HepG2 (cell line): ENCODE data around the gene UGT1A8. TPM values are rescaled to one million over a fixed set of nuclear protein-coding genes. Genes with fewer than 3 reads are reported as not detected.

Experiments
- AKAP8 ChIP-seq: sonication (generic); formaldehyde crosslinking; IDR thresholded peaks from 2 replicates; pipeline ENCODE4 v1.5.1; 2020; ENCODE audit warnings: mild to moderate bottlenecking, missing genetic modification reagents
- BATF2 ChIP-seq: sonication (generic); formaldehyde crosslinking; IDR thresholded peaks from 2 replicates; pipeline ENCODE4 v1.8.0; 2022; ENCODE audit warnings: mild to moderate bottlenecking, missing genetic modification reagents, moderate library complexity
- FOXO1 ChIP-seq: sonication (generic); formaldehyde crosslinking; IDR thresholded peaks from 2 replicates; pipeline ENCODE4 v1.4.0; 2020; ENCODE audit warnings: missing genetic modification reagents
- GATA4 ChIP-seq: sonication (generic); IDR thresholded peaks from 2 replicates; pipeline ENCODE4 v1.6.1; 2016; ENCODE audit warnings: antibody characterized with exemption, low read depth, borderline replicate concordance
- GATAD1 ChIP-seq: IDR thresholded peaks from 2 replicates; pipeline ENCODE4 v1.6.1; 2016; ENCODE audit warnings: missing genetic modification reagents, missing compliant biosample characterization
- GMEB1 ChIP-seq: sonication (generic); formaldehyde crosslinking; IDR thresholded peaks from 2 replicates; pipeline ENCODE4 v1.5.1; 2020; ENCODE audit warnings: missing genetic modification reagents, mild to moderate bottlenecking, borderline replicate concordance
- HHEX ChIP-seq: IDR thresholded peaks from 2 replicates; pipeline ENCODE4 v1.6.1; 2016; ENCODE audit warnings: control low read depth
- HNF4A ChIP-seq: sonication (generic); formaldehyde crosslinking; IDR thresholded peaks from 2 replicates; pipeline ENCODE4 v1.4.0; 2020; ENCODE audit warnings: missing genetic modification reagents
- KAT8 ChIP-seq: IDR thresholded peaks from 2 replicates; pipeline ENCODE4 v1.6.1; 2016; ENCODE audit warnings: missing genetic modification reagents, missing compliant biosample characterization
- KLF12 ChIP-seq: sonication (generic); formaldehyde crosslinking; IDR thresholded peaks from 2 replicates; pipeline ENCODE4 v1.4.0; 2020; ENCODE audit warnings: missing genetic modification reagents, borderline replicate concordance
- MEF2D ChIP-seq: sonication (generic); formaldehyde crosslinking; IDR thresholded peaks from 2 replicates; pipeline ENCODE4 v1.5.1; 2020; ENCODE audit warnings: mild to moderate bottlenecking, missing genetic modification reagents
- MEIS1 ChIP-seq: sonication (generic); formaldehyde crosslinking; IDR thresholded peaks from 2 replicates; pipeline ENCODE4 v1.9.0; 2021; ENCODE audit warnings: mild to moderate bottlenecking, missing genetic modification reagents, moderate library complexity, borderline replicate concordance
- RXRB ChIP-seq: IDR thresholded peaks from 2 replicates; pipeline ENCODE4 v1.6.1; 2016; ENCODE audit warnings: borderline replicate concordance, missing genetic modification reagents, missing compliant biosample characterization
- SKI ChIP-seq: fragments of 450-650 bp; IDR thresholded peaks from one replicate; pipeline ENCODE4 v1.6.1; 2018; ENCODE audit warnings: mild to moderate bottlenecking; ENCODE audit not compliant: partially characterized antibody
- SMYD3 ChIP-seq: sonication (generic); formaldehyde crosslinking; IDR thresholded peaks from 2 replicates; pipeline ENCODE4 v1.8.1; 2023; ENCODE audit warnings: mild to moderate bottlenecking, missing genetic modification reagents
- TBL1XR1 ChIP-seq: fragments of 150-350 bp; IDR thresholded peaks from 2 replicates; pipeline ENCODE4 v1.6.1; 2014; ENCODE audit warnings: borderline replicate concordance, low read length; ENCODE audit not compliant: partially characterized antibody
- TBX2 ChIP-seq: sonication (generic); formaldehyde crosslinking; IDR thresholded peaks from 2 replicates; pipeline ENCODE4 v1.5.0; 2020; ENCODE audit warnings: missing genetic modification reagents, mild to moderate bottlenecking, borderline replicate concordance
- TEAD2 ChIP-seq: sonication (generic); formaldehyde crosslinking; IDR thresholded peaks from 2 replicates; pipeline ENCODE4 v1.9.0; 2021; ENCODE audit warnings: missing genetic modification reagents
- ZNF567 ChIP-seq: sonication (generic); formaldehyde crosslinking; IDR thresholded peaks from 2 replicates; pipeline ENCODE4 v1.8.1; 2023; ENCODE audit warnings: mild to moderate bottlenecking, missing genetic modification reagents, borderline replicate concordance
- ZSCAN21 ChIP-seq: sonication (generic); formaldehyde crosslinking; IDR thresholded peaks from 2 replicates; pipeline ENCODE4 v1.8.0; 2022; ENCODE audit warnings: mild to moderate bottlenecking, missing genetic modification reagents, moderate library complexity, borderline replicate concordance
- polyA plus RNA-seq, 8 experiments: library from polyadenylated mRNA; depleted of rRNA in 3 of 8; stranded (reverse) in 7 of 8; unstranded in 1 of 8; fragments of >200 nt; fragmentation: Illumina TruSeq in 4 of 8; extraction: Trizol in 4 of 8; gene quantifications; 2 replicates each; pipeline versions ENCODE4 v1.2.1 to v1.2.3, GENCODE V29; 2011 to 2016; ENCODE audit warnings: low read depth in 4 of 8, missing spikeins in 1 of 8, mixed read lengths in 1 of 8; ENCODE audit not compliant: insufficient read depth in 1 of 8
- total RNA-seq, 5 experiments: library from RNA; depleted of rRNA; stranded (reverse); fragments of >200 nt; fragmentation: Illumina TruSeq; extraction: Trizol; gene quantifications; 2 replicates each; pipeline ENCODE4 v1.2.3, GENCODE V29; 2016; ENCODE audit warnings: low read depth in 1 of 5
- TF ChIP-seq, protein P1 (sequence below): sonication (generic); formaldehyde crosslinking; IDR thresholded peaks from 2 replicates; pipeline ENCODE4 v1.4.0; 2020; ENCODE audit warnings: missing genetic modification reagents
- TF ChIP-seq, protein P2 (sequence below), 2 experiments: sonication (generic) in 1 of 2; formaldehyde crosslinking in 1 of 2; IDR thresholded peaks; 2 replicates each; pipeline versions ENCODE4 v1.4.0 to v1.6.1; 2016 to 2020; ENCODE audit warnings: borderline replicate concordance in 1 of 2, low read depth in 1 of 2, mild to moderate bottlenecking in 1 of 2, missing genetic modification reagents in 1 of 2

Gene UGT1A8
- total and polyA plus RNA-seq, 2 of the 13 experiments (the other 11 are each of a cell fraction or from before 2014, with no cell fraction given): not detected

GRCh38 chr2:233756429-233757081, 139.1 kb downstream of the UGT1A8 start (continued):
- 0 out of 2 replicates have a peak, but pooled peaks have one; percentile 51 for TF ChIP-seq ZSCAN21 (CRISPR knock-in tag)
- TF ChIP-seq, protein P1, sequence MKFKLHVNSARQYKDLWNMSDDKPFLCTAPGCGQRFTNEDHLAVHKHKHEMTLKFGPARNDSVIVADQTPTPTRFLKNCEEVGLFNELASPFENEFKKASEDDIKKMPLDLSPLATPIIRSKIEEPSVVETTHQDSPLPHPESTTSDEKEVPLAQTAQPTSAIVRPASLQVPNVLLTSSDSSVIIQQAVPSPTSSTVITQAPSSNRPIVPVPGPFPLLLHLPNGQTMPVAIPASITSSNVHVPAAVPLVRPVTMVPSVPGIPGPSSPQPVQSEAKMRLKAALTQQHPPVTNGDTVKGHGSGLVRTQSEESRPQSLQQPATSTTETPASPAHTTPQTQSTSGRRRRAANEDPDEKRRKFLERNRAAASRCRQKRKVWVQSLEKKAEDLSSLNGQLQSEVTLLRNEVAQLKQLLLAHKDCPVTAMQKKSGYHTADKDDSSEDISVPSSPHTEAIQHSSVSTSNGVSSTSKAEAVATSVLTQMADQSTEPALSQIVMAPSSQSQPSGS (CRISPR knock-in tag): peak; percentile 67; the same call in 1 of the 2 replicates
- TF ChIP-seq HHEX (CRISPR knock-in tag): peak; percentile 100
- no peak for TF ChIP-seq TEAD2 (CRISPR knock-in tag)
- TF ChIP-seq GMEB1 (CRISPR knock-in tag): peak; percentile 27; the same call in 1 of the 2 replicates
- TF ChIP-seq, protein P2, sequence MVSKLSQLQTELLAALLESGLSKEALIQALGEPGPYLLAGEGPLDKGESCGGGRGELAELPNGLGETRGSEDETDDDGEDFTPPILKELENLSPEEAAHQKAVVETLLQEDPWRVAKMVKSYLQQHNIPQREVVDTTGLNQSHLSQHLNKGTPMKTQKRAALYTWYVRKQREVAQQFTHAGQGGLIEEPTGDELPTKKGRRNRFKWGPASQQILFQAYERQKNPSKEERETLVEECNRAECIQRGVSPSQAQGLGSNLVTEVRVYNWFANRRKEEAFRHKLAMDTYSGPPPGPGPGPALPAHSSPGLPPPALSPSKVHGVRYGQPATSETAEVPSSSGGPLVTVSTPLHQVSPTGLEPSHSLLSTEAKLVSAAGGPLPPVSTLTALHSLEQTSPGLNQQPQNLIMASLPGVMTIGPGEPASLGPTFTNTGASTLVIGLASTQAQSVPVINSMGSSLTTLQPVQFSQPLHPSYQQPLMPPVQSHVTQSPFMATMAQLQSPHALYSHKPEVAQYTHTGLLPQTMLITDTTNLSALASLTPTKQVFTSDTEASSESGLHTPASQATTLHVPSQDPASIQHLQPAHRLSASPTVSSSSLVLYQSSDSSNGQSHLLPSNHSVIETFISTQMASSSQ (IDR thresholded peaks at IDR 0.05; ENCODE audit: low read depth): peak; percentile 98
- TF ChIP-seq, protein P2 (CRISPR knock-in tag; IDR thresholded peaks at IDR 0.05; ENCODE audit: borderline replicate concordance): peak; percentile 98
- peak; percentile 93 for TF ChIP-seq MEF2D (CRISPR knock-in tag)
- peak; percentile 95 for TF ChIP-seq HNF4A (CRISPR knock-in tag)
- TF ChIP-seq FOXO1: peak; percentile 86; the same call in 1 of the 2 replicates
- TF ChIP-seq SKI: peak; percentile 94
- TF ChIP-seq KLF12 (CRISPR knock-in tag): 0 out of 2 replicates have a peak, but pooled peaks have one; percentile 52
- TF ChIP-seq GATA4: peak; percentile 97
- TF ChIP-seq RXRB (CRISPR knock-in tag): peak; percentile 99
- peak; percentile 67; the same call in 1 of the 2 replicates for TF ChIP-seq SMYD3 (CRISPR knock-in tag)
- TF ChIP-seq TBX2: peak; percentile 100
- peak; percentile 55 for TF ChIP-seq GATAD1 (CRISPR knock-in tag)
- TF ChIP-seq ZNF567 (CRISPR knock-in tag): no peak
- TF ChIP-seq BATF2 (CRISPR knock-in tag): peak; percentile 89
- peak; percentile 84; the same call in 1 of the 2 replicates for TF ChIP-seq MEIS1 (CRISPR knock-in tag)
- TF ChIP-seq KAT8 (CRISPR knock-in tag): peak; percentile 73
- TF ChIP-seq TBL1XR1: peak; percentile 100
- peak; percentile 82; the same call in 1 of the 2 replicates for TF ChIP-seq AKAP8
